ENCODE data around the gene TMEM130.
"Not testable (repeated sequence)": the region's sequence is repeated elsewhere in the genome, so short reads cannot be mapped to it uniquely, and the experiment has no call there.

The TMEM130 gene

DNA sequence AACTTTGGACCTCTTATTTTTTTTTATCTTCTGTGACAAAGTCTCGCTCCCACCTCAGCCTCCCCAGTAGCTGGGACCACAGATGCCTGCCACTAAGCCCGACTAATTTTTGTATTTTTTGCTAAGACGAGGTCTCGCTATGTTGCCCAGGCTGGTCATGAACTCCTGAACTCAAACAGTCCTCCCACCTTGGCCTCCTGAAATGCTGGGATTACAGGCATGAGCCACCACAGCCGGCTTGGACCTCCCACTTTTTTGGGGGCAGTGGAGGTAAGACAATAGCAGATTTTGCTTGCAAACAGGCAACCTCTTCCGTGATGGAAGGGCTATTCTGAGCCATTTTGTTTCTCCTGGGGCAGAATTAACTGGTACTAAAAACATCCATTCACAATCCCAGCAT is 7.3 kb upstream of the TMEM130 start:
- no peak for DNase-seq (ENCODE audit: low read depth)

DNA sequence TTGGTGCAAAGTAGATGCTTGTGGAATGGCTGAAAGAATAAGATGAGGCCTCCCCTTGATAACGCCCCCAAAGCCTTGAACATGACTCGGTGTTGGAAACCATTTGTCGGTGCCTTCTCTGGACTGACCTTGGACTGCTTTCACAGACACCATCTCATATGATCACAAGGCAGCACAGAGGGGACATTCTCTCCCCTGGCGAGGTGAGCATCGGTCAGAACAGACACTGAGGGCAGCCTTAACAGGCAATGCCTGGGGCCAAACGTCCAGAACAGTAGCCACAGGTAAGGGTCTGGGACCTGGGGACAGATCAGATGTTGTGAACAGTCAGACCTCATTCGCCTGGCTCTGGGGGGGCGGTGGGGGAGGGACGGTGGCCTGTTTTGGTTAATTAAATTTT is 5.7 kb upstream of the TMEM130 start:
- DNase-seq (ENCODE audit: low read depth): no peak

DNA sequence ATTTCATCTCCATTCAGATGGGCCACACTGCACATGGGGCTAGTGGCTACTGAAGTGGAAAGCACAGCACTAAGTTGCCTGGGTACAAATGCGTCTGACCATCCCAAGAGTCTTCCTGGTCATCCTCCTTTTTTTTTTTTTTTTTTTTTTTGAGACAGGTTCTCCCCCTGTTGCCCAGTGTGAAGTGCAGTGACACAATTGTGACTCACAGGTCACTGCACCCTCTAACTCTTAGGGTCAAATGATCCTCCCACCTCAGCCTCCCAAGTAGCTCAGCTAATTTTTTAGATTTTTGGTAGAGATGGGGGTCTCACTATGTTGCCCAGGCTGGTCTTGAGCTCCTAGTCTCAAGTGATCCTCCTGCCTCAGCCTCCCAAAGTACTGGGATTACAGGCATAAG is 5.1 kb upstream of the TMEM130 start:
- no peak for DNase-seq (ENCODE audit: low read depth)

DNA sequence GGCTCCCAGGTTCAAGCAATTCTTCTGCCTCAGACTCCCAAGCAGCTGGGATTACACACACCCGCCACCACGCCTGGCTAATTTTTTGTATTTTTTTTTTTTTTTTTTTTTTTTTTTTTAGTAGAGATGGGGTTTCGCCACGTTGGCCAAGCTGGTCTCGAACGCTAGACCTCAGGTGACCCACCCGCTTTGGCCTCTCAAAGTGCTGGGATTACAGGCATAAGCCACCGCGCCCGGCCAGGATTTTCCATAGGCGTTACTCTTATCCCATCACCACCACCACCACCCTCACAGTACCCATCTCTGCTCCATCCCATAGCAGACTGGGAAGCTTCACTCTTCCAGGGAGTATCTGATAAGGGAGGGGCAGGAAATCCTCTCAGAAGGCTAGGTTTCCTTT is 3.8 kb upstream of the TMEM130 start:
- not testable (repeated sequence) for DNase-seq (ENCODE audit: low read depth)

DNA sequence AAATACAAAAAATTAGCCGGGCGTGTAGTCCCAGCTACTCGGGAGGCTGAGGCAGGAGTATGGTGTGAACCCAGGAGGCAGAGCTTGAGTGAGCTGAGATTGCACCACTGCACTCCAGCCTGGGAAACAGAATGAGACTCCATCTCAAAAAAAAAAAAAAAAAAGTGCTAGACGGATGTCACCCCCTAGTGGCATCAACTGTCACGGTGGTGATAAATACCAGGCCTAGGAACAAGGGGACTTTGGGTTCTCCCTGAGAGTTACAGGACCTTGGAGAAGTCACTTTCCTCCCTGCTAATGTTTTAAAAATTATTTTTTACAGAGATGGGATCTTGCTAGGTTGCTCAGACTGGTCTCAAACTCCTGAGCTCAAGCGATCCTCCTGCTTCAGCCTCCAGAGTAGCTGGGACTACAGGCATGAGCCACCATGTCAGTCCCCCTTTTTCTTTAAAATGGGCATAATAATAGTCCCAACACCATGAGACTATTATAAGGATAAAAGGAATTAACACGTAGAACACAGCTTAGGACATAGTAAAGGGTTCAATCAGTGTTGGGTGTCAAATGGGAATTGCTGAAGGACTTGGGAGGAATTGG is 2.6 kb upstream of the TMEM130 start:
- DNase-seq (ENCODE audit: low read depth): no peak

DNA sequence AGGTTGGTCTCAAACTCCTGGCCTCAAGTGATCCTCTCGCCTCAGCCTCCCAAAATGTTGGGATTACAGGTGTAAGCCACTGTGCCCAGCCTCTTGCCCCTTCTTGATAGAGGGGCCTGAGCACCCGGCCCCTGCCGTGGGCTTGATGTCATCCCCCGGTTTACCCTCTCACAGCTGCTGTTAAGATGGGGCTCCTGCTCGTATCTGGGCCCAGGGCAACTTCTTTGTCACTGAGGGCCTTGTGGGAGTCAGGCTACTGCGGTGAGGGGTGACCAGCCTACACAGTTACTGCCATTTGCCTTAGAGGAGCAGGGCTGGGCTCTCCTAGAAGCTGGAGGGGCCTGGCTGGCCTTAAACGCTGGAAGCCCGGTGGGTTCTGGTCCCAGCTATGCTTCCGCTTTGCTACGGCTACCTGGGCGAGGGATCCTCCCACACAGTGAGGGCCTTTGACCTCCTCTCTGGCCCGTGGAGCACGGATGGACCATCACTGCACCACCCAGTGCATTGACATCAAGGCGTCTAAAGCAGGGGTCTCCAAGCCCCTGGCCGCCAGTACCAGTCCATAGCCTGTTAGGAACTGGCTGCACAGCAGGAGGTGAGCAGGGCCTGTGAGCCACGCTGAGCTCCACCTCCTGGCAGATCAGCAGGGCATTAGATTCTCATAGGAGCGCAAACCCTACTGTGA is 1.1 kb upstream of the TMEM130 start:
- DNase-seq (ENCODE audit: low read depth): no peak

DNA sequence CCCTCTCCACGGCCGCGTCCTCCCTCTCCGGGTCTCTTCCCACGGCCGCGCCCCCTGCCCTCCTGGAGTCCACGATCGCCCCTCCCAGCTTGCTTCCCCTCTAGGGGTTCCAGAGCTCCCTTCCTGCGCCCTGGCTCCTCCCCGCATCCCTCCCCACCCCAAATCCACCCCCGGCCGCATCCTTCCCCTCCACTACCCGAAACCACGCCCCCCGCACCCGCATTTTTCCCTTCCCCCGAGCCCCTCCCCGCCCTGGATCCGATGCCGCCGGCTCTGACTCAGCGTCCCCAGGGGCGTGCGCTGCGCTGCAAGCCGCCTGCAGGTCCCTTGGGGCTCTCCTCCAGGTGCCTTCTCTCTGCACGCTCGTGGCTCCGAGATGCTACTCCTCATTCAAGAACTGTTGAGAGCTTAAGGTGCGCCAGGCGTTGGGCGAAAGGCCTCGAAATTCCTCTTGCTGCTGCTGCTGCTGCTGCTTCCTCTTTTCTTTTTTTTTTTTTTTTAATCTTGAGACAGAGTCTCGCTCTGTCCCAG is 372 bp upstream of the TMEM130 start:
- DNase-seq (ENCODE audit: low read depth): peak; percentile 43

DNA sequence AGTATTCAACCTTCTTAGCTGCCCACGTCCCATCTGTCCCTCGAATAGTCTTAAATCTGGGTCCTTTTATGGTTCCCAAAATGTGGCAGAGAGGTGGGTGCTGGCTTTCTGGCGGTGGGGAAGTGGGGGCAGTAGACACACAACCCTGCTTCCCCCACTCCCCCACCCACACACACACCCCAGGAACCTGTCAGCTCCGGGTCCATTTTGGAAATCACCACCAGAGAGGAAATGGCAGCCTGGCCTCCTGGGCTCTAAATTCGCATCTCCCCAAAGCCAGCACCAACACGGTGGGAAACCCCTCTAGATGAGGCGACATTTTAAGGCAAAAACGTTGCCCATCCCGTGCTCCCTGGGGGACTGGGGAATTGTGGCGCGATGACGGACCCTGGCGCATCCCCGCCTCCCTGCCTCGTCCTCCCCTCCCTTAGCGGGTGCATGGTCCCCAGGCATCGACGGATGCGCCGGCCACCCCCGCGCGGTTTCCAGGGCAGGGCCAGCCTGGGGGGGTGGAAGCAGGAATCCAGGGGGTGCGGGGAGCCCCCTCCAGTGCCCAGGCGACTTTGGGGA is 702 bp downstream of the TMEM130 start:
- DNase-seq (ENCODE audit: low read depth): no peak

DNA sequence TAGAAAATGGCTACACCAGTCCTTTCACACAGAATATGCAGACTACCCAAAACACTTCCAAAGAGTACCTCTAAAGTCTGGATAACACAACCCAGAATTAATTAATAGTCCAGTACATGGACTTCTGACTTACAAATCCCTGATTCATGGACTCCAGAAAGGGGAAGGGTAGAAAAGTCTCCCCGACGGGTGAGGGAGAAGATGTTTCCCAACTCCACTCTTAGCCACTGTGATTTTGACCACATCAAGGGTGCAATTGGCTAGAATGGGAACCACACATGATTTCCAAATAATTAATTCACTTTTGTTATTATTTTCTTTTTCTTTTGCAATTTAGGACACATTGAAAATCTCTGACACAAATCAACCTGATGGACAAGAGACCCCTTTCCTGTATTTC is 1.4 kb downstream of the TMEM130 start:
- no peak for DNase-seq (ENCODE audit: low read depth)

DNA sequence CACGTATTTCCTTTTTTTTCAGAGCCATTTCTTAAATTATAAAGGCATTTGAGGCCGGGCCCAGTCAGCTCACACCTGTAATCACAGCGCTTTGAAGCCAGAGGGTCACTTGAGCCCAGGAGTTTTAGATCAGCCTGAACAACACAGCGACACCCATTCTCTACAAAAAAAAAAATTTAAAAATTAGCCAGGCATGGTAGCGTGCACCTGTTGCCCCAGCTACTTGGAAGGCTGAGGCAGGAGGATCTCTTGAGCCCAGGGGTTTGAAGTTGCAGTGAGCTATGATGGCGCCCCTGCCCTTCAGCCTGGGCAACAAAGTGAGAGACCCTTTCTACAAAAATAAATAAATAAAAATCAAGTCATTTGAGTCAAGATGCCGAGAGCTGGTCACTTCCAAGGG is 3.0 kb downstream of the TMEM130 start:
- no peak for DNase-seq (ENCODE audit: low read depth)

DNA sequence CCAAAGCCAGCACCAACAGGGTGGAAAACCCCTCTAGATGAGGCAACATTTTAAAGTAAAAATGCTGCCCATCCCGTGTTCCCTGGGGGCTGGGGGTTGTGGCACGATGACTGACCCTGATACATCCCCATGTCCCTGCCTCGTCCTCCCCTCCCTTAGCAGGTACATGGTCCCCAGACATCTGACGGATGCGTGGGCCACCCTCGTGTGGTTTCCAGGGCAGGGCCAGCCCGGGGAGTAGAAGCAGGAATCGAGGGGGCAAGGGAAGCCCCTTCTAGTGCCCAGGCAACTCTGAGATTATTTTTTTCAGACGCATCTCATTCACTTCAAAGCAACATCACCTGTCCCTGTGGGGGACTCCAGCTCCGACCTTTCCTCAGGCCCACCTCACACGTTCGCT is 3.5 kb downstream of the TMEM130 start:
- no peak for DNase-seq (ENCODE audit: low read depth)

DNA sequence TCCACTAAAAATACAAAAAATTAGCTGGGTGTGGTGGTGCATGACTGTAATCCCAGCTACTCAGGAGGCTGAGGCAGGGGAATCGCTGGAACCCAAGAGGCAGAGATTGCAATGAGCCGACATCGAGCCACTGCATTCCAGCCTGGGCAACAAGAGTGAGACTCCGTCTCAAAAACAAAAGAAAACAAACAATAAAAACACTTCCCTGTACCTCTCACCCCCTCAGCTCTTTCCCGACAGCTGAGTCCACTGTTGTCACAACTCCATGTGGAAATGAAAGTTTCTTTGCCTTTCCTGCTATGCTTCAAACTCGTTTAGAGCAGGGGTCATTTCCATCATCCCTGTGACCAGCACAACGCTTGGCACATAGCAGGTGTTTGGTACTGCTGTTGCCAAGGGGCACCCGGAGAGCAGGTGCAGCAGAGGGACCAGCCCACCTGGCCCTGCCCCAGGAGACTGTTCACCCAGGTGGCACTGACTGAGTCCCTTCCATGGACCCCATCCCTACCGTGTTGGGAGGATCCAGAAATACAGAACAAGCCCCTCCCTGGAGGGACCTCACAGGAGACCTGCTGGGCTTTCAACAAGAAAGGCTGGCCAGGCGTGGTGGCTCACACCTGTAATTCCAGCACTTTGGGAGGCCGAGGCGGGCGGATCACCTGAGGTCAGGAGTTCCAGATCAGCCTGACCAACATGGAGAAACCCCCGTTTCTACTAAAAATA is 4.9 kb downstream of the TMEM130 start:
- DNase-seq (ENCODE audit: low read depth): peak; percentile 34

DNA sequence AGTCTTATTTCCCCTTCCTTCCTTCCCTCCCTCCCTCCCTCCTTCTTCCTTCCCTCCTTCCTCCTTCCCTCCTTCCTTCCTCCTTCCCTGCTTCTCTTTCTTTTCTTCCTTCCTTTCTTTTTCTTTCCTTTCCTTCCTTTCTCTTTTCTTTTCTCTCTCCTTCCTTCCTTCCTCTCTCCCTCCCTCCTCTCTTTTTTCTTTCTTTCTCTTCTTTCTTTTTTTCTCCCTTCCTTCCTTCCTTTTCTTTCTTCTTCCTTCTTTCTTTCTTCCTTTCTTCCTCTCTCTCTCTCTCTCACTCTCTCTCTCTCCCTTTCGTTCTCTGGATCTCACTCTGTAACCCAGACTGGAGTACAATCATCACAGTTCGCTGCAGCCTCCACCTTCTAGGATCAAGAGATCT is 6.2 kb downstream of the TMEM130 start:
- DNase-seq (ENCODE audit: low read depth): no peak

DNA sequence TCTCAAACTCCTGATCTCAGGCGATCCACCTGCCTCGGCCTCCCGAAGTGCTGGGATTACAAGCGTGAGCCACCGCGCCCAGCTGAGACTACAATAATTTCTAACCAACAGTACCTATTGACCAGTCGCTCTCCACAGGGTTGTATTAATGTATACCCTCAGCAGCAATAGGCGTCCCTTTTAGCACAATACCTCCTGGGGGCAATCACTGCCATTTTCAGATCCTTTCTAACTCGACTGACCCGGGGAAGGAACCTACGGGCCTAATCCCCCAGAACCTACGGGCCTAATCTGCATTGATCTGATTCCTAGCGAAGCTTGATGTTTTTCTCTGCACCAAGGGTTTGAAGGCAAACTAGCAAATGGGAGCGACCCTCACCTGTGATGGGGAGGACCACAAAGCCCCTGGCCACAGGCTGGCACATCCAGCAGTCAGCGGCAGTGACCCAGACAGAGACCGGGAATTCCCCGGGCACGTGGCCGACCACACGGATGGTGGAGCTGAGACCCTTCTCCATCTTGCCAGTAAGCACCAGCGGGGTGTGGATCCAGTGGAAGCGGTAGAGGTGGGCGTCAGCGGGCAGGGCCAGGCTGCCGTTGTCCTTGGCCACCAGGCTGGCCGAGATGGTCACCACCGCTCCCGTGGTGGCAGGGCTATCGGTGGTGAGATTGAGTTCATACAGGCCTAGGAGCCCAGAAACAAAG is 6.9 kb downstream of the TMEM130 start:
- DNase-seq (ENCODE audit: low read depth): no peak

DNA sequence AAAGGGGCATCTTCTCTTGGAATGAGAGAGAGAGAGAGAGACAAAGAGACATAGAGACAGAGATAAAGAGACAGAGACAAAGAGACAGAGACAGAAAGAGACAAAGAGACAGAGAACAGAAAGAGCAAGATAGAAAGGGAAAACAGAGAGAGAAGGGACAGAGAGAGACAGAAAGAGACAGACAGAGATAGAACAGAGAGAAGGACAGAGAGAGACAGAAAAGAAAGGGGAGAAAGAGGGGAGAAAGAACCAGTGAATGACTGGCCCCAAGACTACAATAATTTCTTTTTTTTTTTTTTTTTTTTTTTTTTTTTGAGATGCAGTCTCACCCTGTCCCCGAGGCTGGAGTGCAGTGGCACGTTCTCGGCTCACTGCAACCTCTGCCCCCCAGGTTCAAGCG is 7.6 kb downstream of the TMEM130 start:
- no peak for DNase-seq (ENCODE audit: low read depth)

DNA sequence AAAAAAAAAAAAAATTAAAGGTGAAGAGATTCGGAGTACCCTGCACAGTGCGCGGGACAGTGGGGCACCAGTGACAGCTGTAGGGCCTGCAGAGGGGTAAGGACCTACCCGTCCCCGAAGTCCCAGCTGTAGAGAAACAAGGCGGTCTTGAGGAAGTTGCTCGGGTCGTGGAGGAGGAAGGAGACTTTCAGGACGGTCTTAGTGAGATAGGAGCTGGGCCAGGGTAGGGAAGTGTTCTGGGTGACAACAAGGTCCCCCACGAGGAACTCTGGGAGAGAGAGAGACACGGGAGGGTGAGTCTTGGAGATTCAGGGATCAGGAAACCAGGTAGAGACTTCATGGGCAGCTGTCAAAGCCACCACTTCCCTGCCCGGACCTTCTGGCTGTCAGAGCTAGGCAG is 9.7 kb downstream of the TMEM130 start:
- DNase-seq (ENCODE audit: low read depth): no peak

DNA sequence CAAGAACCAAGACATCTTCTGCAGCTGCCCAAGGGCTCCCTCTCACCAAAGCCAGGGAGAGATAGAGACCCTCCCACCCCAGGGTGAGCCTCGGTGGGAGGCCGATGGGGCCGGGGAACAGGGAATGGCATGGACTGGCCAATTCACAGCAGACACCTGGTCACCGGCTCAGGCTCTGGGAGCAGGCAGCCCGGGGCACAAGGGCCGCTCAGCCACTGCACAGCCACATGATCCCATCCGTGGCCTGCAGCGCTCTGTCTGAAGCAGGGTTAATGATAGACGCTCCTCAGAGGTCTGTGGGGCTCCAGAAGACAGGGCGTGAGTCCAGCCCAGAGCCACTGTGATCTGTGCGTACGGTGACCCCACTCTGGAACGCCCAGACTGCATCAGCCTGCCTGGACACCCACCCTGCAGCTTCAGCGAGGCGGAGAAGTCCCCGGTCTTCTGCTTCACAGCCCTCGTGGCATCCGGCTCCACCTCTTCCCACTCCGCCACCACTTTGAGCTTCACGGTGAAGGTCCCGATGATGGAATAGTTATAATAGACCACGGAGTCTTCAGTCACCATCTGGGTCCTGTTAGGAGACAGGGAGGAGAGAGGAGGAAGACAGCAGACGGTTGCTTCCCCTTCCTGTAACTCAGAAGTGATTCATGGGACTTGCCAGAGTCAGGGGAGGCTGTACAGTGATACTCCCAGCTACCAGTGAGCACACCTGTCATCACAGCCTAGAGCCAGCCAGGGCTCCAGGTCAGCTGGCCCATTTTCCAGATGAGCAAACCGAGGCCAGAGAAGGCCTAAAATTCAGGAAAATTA is 14.0 kb downstream of the TMEM130 start:
- no peak for DNase-seq (ENCODE audit: low read depth)

DNA sequence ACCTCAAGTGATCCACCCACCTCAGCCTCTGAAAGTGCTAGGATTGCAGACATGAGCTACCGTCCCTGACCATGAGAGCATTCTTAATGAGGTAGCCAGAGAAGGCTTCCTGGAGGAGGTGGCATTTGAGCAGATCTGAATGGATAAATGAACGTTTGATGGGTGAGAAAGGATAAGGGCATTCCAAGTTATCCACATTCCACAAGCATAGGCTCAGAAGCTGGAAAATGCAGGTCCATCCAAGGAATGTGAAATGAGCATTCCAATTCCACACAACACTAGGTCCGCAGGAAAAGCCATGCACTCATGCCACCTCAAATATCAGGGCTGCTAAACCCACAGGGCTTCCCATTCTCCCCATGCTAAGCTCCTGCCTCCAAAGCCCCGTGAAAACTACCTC is 17.0 kb downstream of the TMEM130 start:
- no peak for DNase-seq (ENCODE audit: low read depth)

DNA sequence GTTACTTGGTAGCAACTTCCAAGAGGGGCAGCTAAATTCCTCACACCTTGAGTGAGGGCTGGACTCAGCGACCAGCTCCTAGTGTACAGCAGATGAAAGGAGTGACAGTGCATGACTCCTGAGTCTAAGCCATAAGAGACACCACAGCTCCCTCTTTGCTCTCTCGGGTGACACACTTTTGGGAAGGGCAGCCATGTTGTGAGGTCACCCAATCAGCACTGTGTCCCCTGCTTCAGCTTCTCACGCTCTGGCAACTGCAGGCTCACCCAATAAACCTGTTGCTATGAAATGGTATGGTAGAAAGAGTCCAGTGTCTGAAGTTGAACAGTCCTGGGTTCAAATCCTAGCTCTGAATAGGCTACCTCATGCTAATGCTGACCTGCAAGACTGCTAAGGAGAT is 20.9 kb downstream of the TMEM130 start:
- DNase-seq (ENCODE audit: low read depth): no peak

DNA sequence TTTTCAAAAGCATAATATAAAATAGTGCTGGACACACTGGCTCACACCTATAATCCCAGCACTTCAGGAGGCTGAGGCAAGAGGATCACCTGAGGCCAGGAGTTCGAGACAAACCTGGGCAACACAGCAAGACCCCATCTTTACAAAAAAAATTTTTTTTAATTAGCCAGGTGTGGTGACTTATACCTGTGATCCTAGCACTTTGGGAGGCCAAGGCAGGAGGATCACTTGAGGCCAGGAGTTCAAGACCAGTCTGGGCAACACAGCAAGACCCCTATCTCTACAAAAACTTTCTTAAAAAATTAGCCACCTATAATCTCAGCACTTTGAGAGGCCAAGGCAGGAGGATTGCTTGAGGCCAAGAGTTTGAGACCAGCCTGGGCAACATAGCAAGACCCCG is 27.3 kb downstream of the TMEM130 start:
- DNase-seq (ENCODE audit: low read depth): not testable (repeated sequence)

DNA sequence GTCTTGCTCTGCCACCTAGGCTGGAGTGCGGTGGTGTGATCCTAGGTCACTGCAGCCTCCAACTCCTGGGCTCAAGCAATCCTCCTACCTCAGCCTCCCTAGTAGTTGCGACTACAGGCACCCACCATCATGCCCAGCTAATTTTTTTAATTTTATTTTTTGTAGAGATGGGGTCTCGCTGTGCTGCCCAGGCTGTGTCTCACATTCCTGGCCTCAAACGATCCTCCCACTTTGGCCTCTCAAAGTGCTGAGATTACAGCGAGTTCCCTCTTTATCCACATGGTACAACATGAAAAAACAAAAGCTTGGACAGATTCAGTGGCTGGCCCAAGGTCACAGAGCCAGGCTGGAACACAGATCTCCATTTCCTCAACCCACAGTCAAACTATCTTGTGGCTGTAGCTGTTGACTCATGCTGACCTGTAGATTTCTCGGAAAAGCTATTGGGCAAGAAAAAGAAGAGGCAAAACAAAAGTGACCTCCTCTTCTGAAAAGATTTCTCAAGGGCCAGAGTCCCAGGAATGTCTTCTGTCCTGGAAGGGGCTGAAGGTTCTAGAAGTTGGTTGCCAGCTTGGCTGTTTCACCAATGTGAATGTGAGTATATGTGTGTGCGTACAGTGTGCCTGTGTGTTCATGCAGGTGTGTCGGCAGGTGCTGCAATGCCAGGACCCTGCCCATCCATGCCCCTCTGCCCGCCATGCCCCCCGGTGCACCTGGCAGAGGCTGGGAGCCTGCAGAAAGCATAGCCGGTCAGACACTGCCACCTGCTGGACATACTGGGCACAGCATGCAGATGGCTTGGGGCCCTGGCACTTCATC is 28.4 kb downstream of the TMEM130 start:
- DNase-seq (ENCODE audit: low read depth): peak; percentile 95
